Muscle of leg (tissue), 11 donors: Measurements from ENCODE around the gene SLC22A15. TPM values are rescaled to one million over a fixed set of nuclear protein-coding genes. Genes with fewer than 3 reads are reported as not detected.
"Not testable (repeated sequence)": the region's sequence is repeated elsewhere in the genome, so short reads cannot be mapped to it uniquely, and the experiment has no call there.

Experiments used
- DNase-seq: peaks from one replicate; pipeline ENCODE4 v3.0.0; 2013
- H3K27ac ChIP-seq: one replicate; pipeline ENCODE4 v1.5.1; 2013; ENCODE audit warnings: mild to moderate bottlenecking, low read length, control low read depth
- H3K27me3 ChIP-seq: one replicate; pipeline ENCODE4 v1.6.1; 2013; ENCODE audit warnings: low read length; ENCODE audit not compliant: control insufficient read depth, insufficient read depth
- H3K36me3 ChIP-seq: one replicate; pipeline ENCODE4 v1.6.1; 2013; ENCODE audit warnings: low read length; ENCODE audit not compliant: control insufficient read depth, insufficient read depth
- H3K4me1 ChIP-seq: one replicate; pipeline ENCODE4 v1.6.1; 2013; ENCODE audit warnings: low read length; ENCODE audit not compliant: control insufficient read depth, insufficient read depth
- H3K4me3 ChIP-seq: one replicate; pipeline ENCODE4 v1.5.1; 2013; ENCODE audit warnings: low read length, control low read depth
- H3K9me3 ChIP-seq: replicated peaks from 2 replicates; pipeline ENCODE4 v1.6.1; 2013; ENCODE audit warnings: low read depth, low read length; ENCODE audit not compliant: control insufficient read depth
- WGBS: methylation state at CpG from one replicate; pipeline ENCODE4 v1.1.5; 2013; ENCODE audit warnings: missing lambda C conversion rate; ENCODE audit not compliant: insufficient coverage; 5-methylcytosine and 5-hydroxymethylcytosine counted together
- polyA plus RNA-seq, 8 donors: library from polyadenylated mRNA; unstranded; fragments of 120-200 nt; gene quantifications; one replicate each; pipeline versions ENCODE4 v1.2.1 to v1.2.3, GENCODE V29; 2013; ENCODE audit warnings: inconsistent platforms in 1 of 8, low replicate concordance in 1 of 8; ENCODE audit not compliant: insufficient read length in 8 of 8, insufficient read depth in 1 of 8
- total RNA-seq: library from RNA; stranded (reverse); fragments of 120-200 nt; gene quantifications from one replicate; pipeline ENCODE4 v1.2.4, GENCODE V29; 2013

SLC22A15 gene
- total and polyA plus RNA-seq, 9 donors = 0.40 to 1.1 (median 0.53) TPM

DNA sequence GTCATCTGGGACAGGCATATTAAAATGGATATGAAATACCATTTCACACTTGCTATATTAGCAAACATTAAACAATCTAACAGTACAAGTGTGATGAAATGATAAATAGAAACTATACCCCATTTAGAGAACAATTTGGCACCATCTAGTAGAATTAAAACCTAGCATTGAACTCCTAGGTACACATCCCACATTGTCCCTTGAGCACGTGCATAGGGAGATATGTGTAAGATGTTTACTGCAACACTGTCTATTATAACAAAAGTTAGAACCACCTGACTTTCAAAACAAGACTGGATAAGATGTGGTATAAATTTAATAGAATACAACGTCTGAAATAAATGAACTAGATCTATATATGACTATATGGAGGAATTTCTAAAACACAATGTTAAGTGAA, 3.8 kb downstream of the SLC22A15 start:
- DNase-seq = no peak
- H3K4me3 ChIP-seq = no peak overlapping the region
- H3K27me3 ChIP-seq = peaks cover 27% of the 10 kb centered on the region
- no peaks in the 10 kb centered on the region for H3K9me3 ChIP-seq
- no peak overlapping the region for H3K27ac ChIP-seq
- no peaks in the 10 kb centered on the region for H3K36me3 ChIP-seq
- WGBS = no CpG with 5 or more reads among the region's 2 CpGs
- no peaks in the 10 kb centered on the region for H3K4me1 ChIP-seq

DNA sequence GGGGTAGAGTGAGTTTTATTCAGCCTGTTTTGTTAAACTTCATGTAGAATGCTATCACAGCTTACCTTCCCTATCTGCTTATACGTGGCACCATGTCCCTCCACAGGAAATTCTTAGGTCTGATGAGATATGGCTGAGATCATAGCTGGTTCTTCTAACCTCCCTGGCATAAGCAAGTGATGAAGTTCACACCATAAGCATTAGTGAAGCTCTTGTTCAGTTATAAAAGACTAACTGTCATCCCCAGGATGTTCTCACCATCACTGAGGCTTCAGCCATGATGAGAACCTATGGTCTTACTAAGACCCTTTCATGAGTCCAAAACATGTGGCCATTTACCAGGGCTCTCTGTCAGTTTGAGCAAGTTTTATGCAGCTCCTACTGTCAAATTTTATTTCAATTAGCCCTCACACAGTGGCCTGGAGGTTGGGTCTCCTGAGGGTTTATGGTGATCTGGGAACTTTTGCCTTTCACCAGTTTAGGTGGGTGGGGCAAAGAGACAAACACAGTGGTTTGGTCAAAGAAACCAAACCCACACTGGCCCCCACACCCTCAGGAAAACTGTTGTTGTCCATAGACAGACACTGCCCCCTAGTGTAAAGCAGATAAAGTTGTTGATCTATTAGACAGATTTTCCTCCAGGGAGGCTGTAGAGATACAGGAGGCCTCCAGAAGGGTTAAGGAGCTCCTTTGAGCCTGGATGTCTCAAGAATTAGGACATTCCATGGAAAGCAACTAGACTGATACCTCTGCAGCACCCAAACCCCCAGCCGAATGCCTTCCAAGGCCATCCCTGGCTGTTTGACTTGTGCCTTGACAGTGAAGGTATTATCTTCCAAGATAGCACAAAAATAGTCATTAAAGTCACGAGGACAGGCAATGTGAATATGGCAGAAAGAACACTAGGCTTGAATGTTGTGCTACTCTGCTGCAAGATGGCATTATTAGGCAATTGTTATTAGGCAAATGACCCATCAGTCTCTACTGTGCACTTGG, 5.0 kb downstream of the SLC22A15 start:
- no CpG with 5 or more reads among the region's 3 CpGs for WGBS
- H3K4me1 ChIP-seq = no peaks in the 10 kb centered on the region
- H3K36me3 ChIP-seq = no peaks in the 10 kb centered on the region
- no peaks in the 10 kb centered on the region for H3K9me3 ChIP-seq
- no peak overlapping the region for H3K4me3 ChIP-seq
- peak; percentile 11 for DNase-seq
- peaks cover 18% of the 10 kb centered on the region for H3K27me3 ChIP-seq
- no peak overlapping the region for H3K27ac ChIP-seq

DNA sequence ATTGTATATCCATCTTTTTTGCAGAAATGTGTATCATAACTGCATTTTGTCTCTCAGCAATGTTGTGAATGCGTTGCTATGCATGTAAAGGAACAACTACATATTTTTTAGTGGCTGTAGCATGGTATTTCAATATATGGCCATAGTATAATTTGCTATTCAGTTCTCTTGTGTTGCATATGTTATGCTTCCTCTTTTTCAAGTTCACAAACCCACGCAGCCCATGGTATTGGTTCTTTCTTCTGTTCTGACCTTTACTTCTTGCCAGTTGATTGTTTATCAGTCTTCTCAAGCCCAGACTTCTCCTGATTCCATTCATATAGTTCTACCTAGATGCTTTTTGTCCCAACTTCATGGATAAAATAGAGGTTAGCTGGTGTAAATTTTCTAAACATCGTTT, 6.1 kb downstream of the SLC22A15 start:
- peaks cover 8% of the 10 kb centered on the region for H3K27me3 ChIP-seq
- WGBS = no CpG with 5 or more reads among the region's 3 CpGs
- H3K4me1 ChIP-seq = no peaks in the 10 kb centered on the region
- H3K4me3 ChIP-seq = no peak overlapping the region
- no peaks in the 10 kb centered on the region for H3K9me3 ChIP-seq
- H3K27ac ChIP-seq = no peak overlapping the region
- no peaks in the 10 kb centered on the region for H3K36me3 ChIP-seq
- DNase-seq = no peak

DNA sequence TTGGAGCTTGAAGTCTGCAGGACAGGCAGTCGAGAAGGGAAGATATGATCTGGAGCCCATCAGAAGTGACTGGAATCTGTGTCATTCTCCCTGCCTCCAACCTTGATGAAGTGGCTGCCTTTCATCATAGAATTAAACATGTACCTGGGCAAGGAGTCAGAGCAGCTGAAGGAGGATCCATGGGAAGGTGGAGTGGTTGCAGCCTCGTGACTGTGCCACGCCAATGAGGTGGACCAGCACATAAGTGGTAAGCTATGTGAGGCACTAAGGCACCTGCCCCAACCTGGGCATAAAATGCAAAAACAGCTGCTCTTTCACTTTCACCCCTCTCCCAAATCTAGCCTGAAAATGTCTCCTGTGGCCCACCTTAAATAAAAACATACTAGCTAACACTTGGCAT, 7.3 kb downstream of the SLC22A15 start:
- H3K27ac ChIP-seq = no peak overlapping the region
- DNase-seq = no peak
- no peaks in the 10 kb centered on the region for H3K9me3 ChIP-seq
- H3K4me1 ChIP-seq = no peaks in the 10 kb centered on the region
- peaks cover 2% of the 10 kb centered on the region for H3K27me3 ChIP-seq
- H3K36me3 ChIP-seq = no peaks in the 10 kb centered on the region
- no peak overlapping the region for H3K4me3 ChIP-seq
- WGBS = 57% methylated on average over 1 of the region's 3 CpGs

DNA sequence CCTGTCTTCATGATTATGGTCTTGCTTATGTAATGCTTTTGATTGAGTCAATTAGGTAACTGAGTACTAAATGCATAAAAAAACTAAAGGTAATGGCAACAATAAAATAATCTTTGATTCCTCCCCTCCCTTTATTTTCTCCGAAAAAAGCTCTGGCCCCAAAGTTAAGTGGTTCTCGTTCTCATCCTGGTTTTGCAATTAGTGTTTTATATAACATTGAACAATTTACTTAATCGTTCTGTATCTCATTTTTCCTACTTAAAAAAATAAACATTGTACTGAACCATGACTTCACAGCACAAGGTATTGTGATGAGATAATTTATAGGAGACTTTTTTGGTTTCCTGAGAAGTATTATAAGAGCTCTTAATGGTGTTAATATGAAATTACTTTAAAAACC, 11.3 kb downstream of the SLC22A15 start:
- Histone ChIP-seq H3K27me3 (no peaks in the 10 kb centered on the region), H3K4me1 (no peaks in the 10 kb centered on the region), H3K4me3 (no peak overlapping the region), H3K27ac (no peak overlapping the region), H3K9me3 (no peaks in the 10 kb centered on the region), H3K36me3 (no peaks in the 10 kb centered on the region)
- no peak for DNase-seq
- WGBS = no CpG with 5 or more reads among the region's 3 CpGs

DNA sequence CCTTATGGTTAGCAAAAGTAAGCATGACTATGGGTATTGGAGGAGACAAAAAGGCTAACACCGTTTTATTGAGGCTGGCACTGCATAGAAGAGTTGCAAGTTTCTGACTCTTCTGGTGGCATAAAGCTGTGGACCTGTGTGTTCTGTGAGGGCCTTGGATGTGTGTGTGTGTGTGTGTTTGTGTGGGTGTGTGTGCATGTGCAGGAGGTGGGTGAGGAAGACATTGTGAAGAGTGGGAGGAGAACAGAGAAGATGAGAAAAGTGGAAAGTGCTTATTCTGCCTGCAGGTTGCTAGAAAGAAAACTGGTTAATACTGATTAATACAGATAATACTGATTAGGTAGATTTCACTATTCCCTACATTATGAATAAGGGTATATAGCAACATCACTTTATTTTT, 12.6 kb downstream of the SLC22A15 start:
- Histone ChIP-seq H3K36me3 (no peaks in the 10 kb centered on the region), H3K4me3 (no peak overlapping the region), H3K27me3 (no peaks in the 10 kb centered on the region), H3K27ac (no peak overlapping the region), H3K9me3 (no peaks in the 10 kb centered on the region), H3K4me1 (no peaks in the 10 kb centered on the region)
- 92% methylated on average over 1 of the region's 1 CpG for WGBS
- no peak for DNase-seq

DNA sequence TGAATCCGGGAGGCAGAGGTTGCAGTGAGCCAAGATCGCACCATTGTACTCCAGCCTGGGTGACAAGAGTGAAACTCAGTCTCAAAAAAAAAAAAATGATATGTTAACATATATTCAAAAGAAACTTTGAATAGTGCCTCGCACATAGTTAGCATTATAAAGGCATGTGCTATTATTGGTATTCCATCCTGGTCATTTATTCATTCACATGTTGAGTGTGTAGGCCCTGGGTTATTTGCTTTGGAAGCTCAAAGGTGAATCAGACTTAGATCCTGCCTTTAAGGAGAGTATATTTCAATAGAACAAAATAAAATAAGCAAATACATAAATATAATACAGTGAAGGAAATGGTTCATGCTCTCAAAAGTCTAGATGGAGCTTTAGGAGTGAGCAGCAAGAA, 13.4 kb downstream of the SLC22A15 start:
- H3K36me3 ChIP-seq = no peaks in the 10 kb centered on the region
- WGBS = no CpG with 5 or more reads among the region's 3 CpGs
- no peaks in the 10 kb centered on the region for H3K4me1 ChIP-seq
- H3K9me3 ChIP-seq = no peaks in the 10 kb centered on the region
- H3K27me3 ChIP-seq = no peaks in the 10 kb centered on the region
- DNase-seq = no peak
- no peak overlapping the region for H3K4me3 ChIP-seq
- no peak overlapping the region for H3K27ac ChIP-seq

DNA sequence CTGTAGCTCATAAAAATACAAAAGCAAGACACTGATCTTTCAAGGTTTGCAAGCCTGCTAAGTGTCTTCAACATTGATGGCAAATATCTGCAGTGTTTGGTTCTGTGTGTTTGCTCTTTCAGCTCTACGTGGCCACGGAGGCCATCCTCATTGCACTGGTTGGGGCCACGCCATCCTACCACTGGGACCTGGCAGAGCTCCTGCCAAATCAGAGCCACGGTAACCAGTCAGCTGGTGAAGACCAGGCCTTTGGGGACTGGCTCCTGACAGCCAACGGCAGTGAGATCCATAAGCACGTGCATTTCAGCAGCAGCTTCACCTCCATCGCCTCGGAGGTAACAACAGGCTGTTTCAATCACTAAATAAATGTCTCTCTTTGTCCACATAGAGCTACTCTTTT, 15.6 kb downstream of the SLC22A15 start:
- 80% methylated on average over 8 of the region's 8 CpGs for WGBS
- H3K36me3 ChIP-seq = no peaks in the 10 kb centered on the region

DNA sequence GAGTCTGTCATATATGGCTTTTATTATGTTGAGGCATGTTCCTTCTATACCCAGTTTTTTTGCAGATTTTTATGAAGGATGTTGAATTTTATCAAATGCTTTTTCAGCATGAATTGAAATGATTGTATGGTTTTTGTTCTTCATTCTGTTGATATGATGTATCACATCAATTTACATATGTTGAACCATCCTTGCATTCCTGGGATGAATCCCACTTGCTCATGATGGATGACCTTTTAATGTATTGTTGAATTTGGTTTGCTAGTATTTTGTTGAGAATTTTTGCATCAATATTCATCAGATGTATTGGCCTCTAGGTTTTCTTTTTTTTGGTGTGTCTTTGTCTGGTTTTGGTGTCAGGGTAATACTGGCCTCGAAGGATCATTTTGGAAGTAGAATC, 21.6 kb downstream of the SLC22A15 start:
- not testable (repeated sequence) for H3K27me3 ChIP-seq, H3K27ac ChIP-seq, H3K36me3 ChIP-seq, H3K9me3 ChIP-seq, H3K4me3 ChIP-seq, DNase-seq, H3K4me1 ChIP-seq
- no CpG with 5 or more reads among the region's 1 CpG for WGBS

More for the DNA sequence above, 15.6 kb downstream of the SLC22A15 start:
- DNase-seq = no peak
- Histone ChIP-seq H3K27ac (no peak overlapping the region), H3K9me3 (no peaks in the 10 kb centered on the region), H3K4me3 (no peak overlapping the region), H3K27me3 (no peaks in the 10 kb centered on the region), H3K4me1 (no peaks in the 10 kb centered on the region)

DNA sequence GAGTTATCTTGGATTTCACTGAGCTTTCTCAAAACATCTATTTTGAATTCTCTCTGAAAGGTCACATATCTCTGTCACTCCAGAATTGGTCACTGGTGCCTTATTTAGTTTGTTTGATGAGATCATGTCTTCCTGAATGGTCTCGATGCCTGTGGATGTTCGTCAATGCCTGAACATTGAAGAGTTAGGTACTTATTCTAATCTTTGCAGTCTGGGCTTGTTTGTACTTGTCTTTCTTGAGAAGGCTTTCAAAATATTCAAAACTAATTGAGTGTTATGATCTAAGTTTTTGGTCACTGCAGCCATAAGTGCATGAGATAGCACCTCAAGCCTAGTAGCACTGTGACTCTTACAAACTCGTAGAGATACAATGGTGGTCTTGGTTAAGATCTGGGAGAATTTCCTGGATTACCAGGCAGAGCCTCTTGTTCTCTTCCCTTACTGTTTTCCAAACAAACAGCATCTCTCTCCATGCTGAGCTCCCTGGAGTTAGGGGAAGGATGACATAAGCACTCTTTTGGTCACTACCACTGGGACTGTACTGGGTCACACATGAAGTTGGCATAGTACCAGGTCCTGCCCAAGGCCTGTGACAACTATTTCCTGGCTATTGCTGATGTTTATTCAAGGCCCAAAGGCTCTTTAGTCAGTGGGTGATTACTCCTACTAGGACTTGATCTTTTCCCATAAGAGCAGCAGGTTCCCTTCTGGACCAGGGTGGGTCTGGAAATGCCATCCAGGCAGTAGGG, 25.6 kb downstream of the SLC22A15 start:
- no peak for DNase-seq
- WGBS = no CpG with 5 or more reads among the region's 3 CpGs
- Histone ChIP-seq H3K27ac (no peak overlapping the region), H3K36me3 (no peaks in the 10 kb centered on the region), H3K4me3 (no peak overlapping the region), H3K4me1 (no peaks in the 10 kb centered on the region), H3K27me3 (no peaks in the 10 kb centered on the region), H3K9me3 (peaks cover 6% of the 10 kb centered on the region)
